Osteoblast (primary cell): ENCODE measurements around the gene MACROH2A1. TPM values are rescaled to one million over a fixed set of nuclear protein-coding genes. Genes with fewer than 3 reads are reported as not detected.

Source experiments
- DNase-seq: peaks from one replicate; pipeline ENCODE4 v3.0.0; 2011; ENCODE audit warnings: low spot score, mixed read lengths; ENCODE audit not compliant: insufficient read length; ENCODE audit errors: missing footprints
- H2AFZ ChIP-seq: 2 replicates; pipeline ENCODE4 v1.6.0; 2011; ENCODE audit warnings: mild to moderate bottlenecking, low read length
- H3K27ac ChIP-seq: 2 replicates; pipeline ENCODE4 v1.5.1; 2011; ENCODE audit warnings: mild to moderate bottlenecking, low read depth, low read length, moderate library complexity
- H3K27me3 ChIP-seq: 2 replicates; pipeline ENCODE4 v1.6.0; 2012; ENCODE audit warnings: mild to moderate bottlenecking, control low read depth, inconsistent platforms, low read length, moderate library complexity; ENCODE audit not compliant: insufficient read depth
- H3K36me3 ChIP-seq: 2 replicates; pipeline ENCODE4 v1.5.1; 2011; ENCODE audit warnings: mild to moderate bottlenecking, low read length, control low read depth, moderate library complexity; ENCODE audit not compliant: insufficient read depth
- H3K4me1 ChIP-seq: 2 replicates; pipeline ENCODE4 v1.5.1; 2011; ENCODE audit warnings: mild to moderate bottlenecking, low read length, control low read depth, moderate library complexity; ENCODE audit not compliant: insufficient read depth
- H3K4me2 ChIP-seq: 2 replicates; pipeline ENCODE4 v1.6.0; 2011; ENCODE audit warnings: mild to moderate bottlenecking, low read length; ENCODE audit not compliant: insufficient read depth
- H3K4me3 ChIP-seq: fragments of 200-600 bp; sonication (generic); 3 replicates; pipeline ENCODE4 v1.5.1; 2012; ENCODE audit warnings: mild to moderate bottlenecking, low read length, inconsistent platforms; ENCODE audit not compliant: insufficient read depth
- H3K79me2 ChIP-seq: 2 replicates; pipeline ENCODE4 v1.6.0; 2012; ENCODE audit warnings: mild to moderate bottlenecking, low read length, control low read depth, inconsistent platforms; ENCODE audit not compliant: insufficient read depth
- H3K9me3 ChIP-seq: 2 replicates; pipeline ENCODE4 v1.5.1; 2011; ENCODE audit warnings: low read depth, low read length, control low read depth
- H4K20me1 ChIP-seq: 2 replicates; pipeline ENCODE4 v1.6.0; 2012; ENCODE audit warnings: mild to moderate bottlenecking, low read length, control low read depth; ENCODE audit not compliant: insufficient read depth
- total RNA-seq: library from RNA; depleted of rRNA; stranded (reverse); fragments of >200 nt; gene quantifications from 2 replicates; pipeline ENCODE4 v1.2.3, GENCODE V29; 2012
- TF ChIP-seq, protein P1 (sequence below): IDR thresholded peaks from 2 replicates; pipeline ENCODE4 v1.5.1; 2011; ENCODE audit warnings: mild to moderate bottlenecking, low read depth, low read length, moderate library complexity; ENCODE audit errors: extremely low read depth

MACROH2A1 gene
- total RNA-seq, 1 donor: 162 TPM

DNA sequence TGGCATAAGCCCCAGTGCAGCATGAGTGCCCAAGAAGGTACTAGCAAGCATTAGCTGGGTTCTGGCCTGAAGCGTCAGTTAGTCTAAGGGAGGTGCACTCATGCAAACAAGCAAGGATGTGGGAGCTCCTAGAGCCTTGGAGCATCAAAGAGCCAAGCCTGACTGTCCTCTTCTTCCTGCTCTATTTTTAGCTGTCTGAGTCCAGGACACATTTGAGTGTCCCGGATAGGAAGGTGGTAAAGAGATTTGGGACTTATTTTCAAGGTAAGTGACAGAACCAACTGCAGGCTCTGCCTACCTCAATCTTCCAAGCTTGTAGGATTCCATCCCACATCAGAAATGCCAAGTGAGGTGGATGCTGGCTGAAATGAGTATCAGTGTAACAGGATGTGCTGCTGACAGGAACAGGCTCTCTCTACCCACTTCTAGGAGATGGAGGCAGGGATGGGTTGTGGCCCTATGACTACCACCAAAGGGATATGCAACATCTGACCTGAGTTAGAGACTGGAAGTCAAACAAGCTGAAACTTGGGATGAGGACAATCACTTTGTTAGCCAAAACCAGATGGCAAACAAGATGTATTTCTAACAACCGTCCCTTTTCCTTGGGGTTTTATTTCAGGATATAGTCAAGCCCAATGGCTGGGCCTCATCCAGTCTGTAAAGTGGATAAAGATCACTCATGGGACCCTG is 15.1 kb downstream of the MACROH2A1 start:
- peaks cover 73% of the 10 kb centered on the region for H3K36me3 ChIP-seq
- H2AFZ ChIP-seq: no peak overlapping the region
- H4K20me1 ChIP-seq: peaks cover 38% of the 10 kb centered on the region
- peaks cover 93% of the 10 kb centered on the region for H3K79me2 ChIP-seq
- H3K4me3 ChIP-seq: no peak overlapping the region
- H3K27ac ChIP-seq: peak overlapping the region; percentile 17
- TF ChIP-seq, protein P1, sequence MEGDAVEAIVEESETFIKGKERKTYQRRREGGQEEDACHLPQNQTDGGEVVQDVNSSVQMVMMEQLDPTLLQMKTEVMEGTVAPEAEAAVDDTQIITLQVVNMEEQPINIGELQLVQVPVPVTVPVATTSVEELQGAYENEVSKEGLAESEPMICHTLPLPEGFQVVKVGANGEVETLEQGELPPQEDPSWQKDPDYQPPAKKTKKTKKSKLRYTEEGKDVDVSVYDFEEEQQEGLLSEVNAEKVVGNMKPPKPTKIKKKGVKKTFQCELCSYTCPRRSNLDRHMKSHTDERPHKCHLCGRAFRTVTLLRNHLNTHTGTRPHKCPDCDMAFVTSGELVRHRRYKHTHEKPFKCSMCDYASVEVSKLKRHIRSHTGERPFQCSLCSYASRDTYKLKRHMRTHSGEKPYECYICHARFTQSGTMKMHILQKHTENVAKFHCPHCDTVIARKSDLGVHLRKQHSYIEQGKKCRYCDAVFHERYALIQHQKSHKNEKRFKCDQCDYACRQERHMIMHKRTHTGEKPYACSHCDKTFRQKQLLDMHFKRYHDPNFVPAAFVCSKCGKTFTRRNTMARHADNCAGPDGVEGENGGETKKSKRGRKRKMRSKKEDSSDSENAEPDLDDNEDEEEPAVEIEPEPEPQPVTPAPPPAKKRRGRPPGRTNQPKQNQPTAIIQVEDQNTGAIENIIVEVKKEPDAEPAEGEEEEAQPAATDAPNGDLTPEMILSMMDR: no peak
- peaks cover 57% of the 10 kb centered on the region for H3K4me1 ChIP-seq
- no peak overlapping the region for H3K4me2 ChIP-seq
- H3K9me3 ChIP-seq: no peaks in the 10 kb centered on the region
- DNase-seq: no peak
- no peaks in the 10 kb centered on the region for H3K27me3 ChIP-seq

DNA sequence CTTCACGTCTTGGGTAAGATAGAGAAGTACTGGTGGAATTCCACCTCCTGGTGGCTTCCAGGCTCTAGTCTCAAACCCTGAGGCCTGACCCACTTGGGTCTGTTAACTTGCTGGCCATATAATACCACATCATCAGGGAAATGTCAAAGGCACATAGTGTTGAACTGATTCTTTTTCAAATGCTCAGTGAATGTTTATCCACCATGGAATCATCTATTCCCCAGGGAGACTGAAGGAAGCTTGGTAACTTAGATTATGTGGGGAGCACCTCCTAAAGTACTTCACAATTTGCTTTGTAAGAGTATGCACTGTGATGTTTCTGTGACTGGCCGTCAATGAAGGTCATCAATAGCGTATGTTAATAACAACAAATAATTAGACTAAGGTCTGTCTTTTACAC is 16.1 kb downstream of the MACROH2A1 start:
- H3K4me3 ChIP-seq: no peak overlapping the region
- no peaks in the 10 kb centered on the region for H3K27me3 ChIP-seq
- H3K36me3 ChIP-seq: peaks cover 72% of the 10 kb centered on the region
- no peaks in the 10 kb centered on the region for H3K9me3 ChIP-seq
- H3K4me2 ChIP-seq: no peak overlapping the region
- H3K79me2 ChIP-seq: peaks cover 93% of the 10 kb centered on the region
- TF ChIP-seq, protein P1: no peak
- H3K27ac ChIP-seq: no peak overlapping the region
- H4K20me1 ChIP-seq: peaks cover 45% of the 10 kb centered on the region
- no peak overlapping the region for H2AFZ ChIP-seq
- H3K4me1 ChIP-seq: peaks cover 58% of the 10 kb centered on the region
- no peak for DNase-seq

DNA sequence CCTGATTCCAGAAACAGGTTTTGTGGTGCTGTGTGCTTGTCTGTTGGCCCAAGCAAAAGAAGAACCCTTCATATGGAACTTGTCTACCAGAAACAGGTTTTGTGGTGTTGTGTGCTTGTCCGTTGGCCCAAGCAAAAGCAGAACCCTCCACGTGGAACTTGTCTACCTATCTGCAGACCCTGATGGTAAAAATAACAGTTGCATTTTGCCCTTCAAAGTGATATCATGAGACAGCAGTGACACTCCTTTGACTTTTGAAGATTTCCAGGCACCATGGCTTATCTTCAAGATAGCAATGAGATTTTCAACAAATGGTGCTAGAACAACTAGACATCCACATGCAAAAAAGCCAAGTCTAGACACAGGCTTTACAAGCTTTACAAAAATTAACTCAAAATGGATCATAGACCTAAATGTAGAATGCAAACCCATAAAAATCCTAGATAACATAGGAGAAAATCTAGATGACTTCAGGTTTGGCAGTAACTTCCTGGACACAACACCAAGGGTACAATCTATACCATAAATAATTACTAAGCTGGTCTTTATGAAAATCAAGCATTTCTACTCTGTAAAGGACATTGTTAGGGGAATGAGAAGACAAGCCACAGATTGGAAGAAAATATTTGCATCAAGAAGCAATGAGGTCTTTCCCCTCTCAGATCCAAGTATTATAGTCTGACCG is 16.8 kb downstream of the MACROH2A1 start:
- Histone ChIP-seq H3K4me1 (peaks cover 52% of the 10 kb centered on the region), H3K27me3 (no peaks in the 10 kb centered on the region), H2AFZ (no peak overlapping the region), H3K79me2 (peaks cover 93% of the 10 kb centered on the region), H3K4me3 (no peak overlapping the region), H3K36me3 (peaks cover 67% of the 10 kb centered on the region), H3K4me2 (no peak overlapping the region), H3K9me3 (no peaks in the 10 kb centered on the region), H4K20me1 (peaks cover 43% of the 10 kb centered on the region), H3K27ac (no peak overlapping the region)
- no peak for DNase-seq
- TF ChIP-seq, protein P1: no peak

- Histone ChIP-seq H3K79me2 (peaks cover 95% of the 10 kb centered on the region), H3K4me1 (peaks cover 40% of the 10 kb centered on the region), H3K4me3 (no peak overlapping the region), H3K27me3 (no peaks in the 10 kb centered on the region), H2AFZ (no peak overlapping the region), H4K20me1 (peaks cover 36% of the 10 kb centered on the region), H3K4me2 (peak overlapping the region; percentile 37), H3K9me3 (no peaks in the 10 kb centered on the region), H3K36me3 (peaks cover 69% of the 10 kb centered on the region), H3K27ac (peak overlapping the region; percentile 31)
- TF ChIP-seq, protein P1: no peak
- peak; percentile 80 for DNase-seq
These were observed 19.9 kb downstream of the MACROH2A1 start for GRCh38 chr5:135379046-135379654.
